Umbilical cord (tissue), 2 donors: ENCODE results near the gene STAMBP. TPM values are rescaled to one million over a fixed set of nuclear protein-coding genes. Genes with fewer than 3 reads are reported as not detected.
"Not testable (repeated sequence)": the region's sequence is repeated elsewhere in the genome, so short reads cannot be mapped to it uniquely, and the experiment has no call there.

Source experiments
- DNase-seq: peaks from one replicate; pipeline ENCODE4 v3.0.0-alpha.2; 2015; ENCODE audit warnings: low spot score
- total RNA-seq: library from RNA; depleted of rRNA; stranded (reverse); fragments of >200 nt; gene quantifications from one replicate; pipeline ENCODE4 v1.2.3, GENCODE V29; 2014; ENCODE audit warnings: low replicate concordance; ENCODE audit not compliant: insufficient read depth

Gene STAMBP
- total RNA-seq, 1 donor from 2014 or later = 29.6 TPM

DNA sequence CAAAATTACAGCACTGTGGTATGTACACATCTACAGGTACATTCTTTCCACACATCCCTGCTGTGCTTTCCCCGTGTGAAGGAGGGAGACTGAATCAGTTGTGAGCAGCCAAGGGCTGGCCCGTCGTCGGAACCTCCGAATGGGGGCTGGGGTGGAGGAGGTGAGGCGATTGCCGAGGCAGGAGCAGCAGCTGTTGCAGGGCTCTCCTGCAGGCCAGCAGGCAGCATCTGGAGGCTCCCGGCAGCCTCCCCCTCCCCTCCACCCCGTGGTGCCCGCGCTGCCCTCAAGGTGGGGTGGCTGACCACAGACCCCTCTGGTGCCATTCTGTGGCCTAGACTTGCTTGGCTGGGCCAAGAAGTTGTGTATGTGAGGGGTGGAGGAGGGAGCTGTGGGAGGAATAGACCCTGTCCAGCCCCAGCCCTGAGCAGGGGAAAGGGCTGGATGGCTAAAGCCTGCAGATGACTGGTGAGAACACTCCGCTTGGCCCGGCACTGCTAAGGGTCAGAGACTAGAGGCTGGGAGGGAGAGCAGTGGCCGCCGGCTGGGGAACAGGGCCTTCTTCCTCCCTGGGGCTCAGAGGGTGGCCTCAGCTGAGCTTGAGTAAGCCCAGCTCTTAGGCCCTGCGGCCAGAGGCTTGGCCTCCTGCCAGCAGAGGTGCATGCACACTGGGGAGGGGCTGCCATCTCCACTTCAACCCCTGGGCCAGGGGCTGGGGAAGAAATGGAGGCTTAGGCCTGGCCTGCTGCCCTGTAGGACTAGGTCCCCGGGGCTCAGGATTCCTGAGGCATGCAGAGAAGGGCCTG is 7.6 kb downstream of the STAMBP start:
- DNase-seq = no peak

- peak; percentile 9 for DNase-seq
Measured at GRCh38 chr2:73837847-73838585, 9.3 kb downstream of the STAMBP start.

GRCh38 chr2:73838889-73839534 is 10.3 kb downstream of the STAMBP start:
- DNase-seq = peak; percentile 54

DNA sequence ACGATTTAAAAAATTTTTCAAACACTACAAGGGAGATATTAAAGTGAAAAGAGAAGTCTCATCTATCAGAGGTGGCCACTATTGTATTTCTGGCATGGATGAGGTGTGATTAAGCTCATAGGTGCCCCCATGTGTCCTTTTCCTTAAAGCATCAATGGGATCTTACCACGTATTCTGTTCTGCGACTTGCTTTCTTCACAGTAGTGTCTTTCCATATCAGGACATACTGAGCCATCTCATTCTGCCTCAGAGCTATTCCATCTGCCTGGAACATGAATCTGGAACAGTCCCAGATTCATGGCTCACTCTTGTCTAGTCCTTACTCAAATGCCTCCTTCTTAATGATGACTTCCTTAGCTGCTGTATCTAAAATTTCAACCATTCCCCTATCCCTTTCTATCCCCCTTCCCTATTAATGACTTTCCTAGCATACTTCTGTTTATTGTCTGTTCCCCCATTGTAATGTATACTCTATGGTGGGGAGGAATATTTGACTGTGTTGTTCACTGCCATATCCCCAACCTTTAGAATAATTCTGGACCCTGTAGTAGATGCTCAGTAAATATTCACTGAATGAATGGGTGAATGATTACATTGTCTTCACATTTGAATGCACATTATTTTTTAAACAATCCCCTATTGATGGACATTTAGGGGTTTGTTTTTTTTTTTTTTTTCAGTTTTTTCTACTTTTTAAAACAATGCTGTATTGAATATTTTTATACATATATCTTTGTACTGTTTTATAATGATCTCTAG is 11.1 kb downstream of the STAMBP start:
- DNase-seq = peak; percentile 18

DNA sequence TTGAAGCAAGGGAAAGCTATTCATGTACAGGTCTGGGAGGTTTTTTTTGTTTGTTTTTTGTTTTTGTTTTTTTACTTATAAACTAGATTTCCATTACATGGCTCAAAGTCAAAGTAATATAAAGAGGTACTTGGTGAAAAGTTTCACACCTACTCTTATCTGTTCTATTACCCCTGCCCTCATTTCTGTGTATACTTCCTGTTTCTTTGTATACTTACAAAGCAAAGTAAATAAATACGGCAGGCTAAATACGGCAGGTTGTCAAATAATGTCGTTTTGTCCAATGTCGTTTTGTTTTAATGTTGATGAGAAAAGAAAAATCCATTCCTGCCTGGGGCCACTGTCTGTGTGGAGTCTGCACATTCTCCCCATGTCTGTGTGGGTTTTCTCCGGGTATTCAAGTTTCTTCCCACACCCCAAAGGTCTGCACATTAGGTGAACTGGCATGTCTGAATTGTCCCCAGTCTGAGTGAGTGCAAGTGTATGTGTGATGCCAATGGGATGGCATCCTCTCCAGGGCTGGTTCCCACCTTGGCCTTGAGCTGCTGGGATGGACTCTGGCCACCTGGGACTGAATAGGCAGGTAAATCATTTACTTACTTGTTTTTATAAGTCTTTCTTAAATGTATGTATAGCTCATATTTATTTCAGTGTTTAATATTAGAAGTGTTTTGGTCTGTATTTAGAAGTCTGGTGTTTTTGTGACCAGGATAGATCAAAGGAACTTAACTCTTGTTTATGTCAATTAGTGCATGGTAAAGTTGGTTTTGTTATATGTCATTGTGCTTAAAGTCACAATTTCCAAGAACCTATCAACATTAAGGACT is 13.4 kb downstream of the STAMBP start:
- DNase-seq = no peak

GRCh38 chr2:73842739-73843019 is 13.9 kb downstream of the STAMBP start:
- no peak for DNase-seq

DNA sequence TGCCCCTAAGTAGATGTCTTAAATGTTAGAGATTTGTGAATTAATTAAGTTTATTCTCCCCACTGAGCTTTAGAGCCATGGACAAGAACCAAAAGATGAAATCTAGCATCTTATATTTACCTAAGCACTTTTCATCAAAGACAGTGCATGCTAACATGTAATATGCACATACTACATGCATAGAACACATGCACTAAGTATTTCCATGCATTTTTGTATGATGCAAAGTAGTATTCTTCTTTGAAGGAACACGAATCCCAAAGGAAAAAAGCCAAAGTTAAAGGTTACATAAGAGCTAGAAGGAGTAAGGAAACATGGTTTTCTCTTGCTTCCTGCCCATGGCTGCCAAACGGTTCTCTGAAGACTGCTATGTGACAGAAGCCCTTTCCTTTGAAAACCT is 15.3 kb downstream of the STAMBP start:
- DNase-seq = no peak

GRCh38 chr2:73850009-73850408 is 21.2 kb downstream of the STAMBP start:
- no peak for DNase-seq

DNA sequence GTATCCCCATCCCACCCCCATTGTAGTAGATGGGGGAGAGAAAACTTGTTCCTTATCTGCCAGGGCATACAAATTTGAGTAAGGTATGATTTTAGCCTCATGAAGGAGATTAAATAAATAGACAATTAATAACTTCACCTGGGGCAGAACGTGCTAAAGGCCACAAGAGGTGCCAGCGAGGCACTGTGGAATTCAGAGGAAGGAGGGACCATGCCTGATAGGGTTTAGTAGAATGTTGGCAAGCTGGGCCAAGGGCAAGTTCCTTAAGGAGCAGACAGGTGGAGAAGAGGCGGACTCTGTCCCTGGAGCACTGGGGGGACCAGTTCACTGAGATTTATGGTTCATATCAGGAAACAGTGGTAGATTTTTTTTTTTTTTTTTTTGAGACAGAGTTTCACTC is 22.5 kb downstream of the STAMBP start:
- no peak for DNase-seq

DNA sequence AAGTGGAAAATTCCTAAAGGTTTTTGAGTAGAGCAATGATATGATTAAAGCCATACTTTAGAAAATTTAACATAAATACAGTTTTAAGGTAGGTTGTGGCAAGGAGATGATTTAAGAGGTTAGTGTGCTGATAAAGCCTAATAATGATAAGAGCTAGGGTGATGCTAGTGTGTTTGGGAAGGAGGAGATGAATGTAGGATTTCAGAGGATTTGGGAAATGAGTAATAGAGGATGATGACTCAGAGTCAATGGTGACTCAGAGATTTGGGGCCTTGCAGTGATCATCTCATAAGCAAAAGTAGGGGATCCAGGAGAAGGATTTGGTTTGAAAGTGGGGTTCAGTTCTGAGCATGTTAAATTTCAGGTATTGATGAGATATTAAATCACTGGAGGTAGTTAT is 23.3 kb downstream of the STAMBP start:
- peak; percentile 91 for DNase-seq

DNA sequence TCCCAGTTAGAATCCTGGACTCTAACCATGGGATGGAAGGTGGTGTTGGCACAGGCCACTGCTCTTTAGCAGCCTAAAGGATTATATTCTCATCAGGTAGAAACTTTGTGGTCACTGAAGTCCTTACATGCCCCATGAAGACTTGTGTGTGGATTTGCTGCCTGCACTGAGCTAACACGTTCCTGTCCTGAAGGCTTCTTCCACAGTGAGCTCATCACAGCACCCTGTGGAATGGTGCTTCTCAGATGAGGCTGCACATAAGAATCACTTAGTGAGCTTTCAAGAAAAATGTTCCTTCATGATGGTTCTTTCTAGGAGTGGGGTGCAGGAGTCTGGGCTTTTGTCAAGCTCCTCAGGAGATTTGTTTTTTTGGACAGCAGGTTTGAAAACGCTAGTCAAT is 26.8 kb downstream of the STAMBP start:
- DNase-seq = no peak

GRCh38 chr2:73856214-73856613 is 27.5 kb downstream of the STAMBP start:
- DNase-seq = no peak

- peak; percentile 42 for DNase-seq
Measured at GRCh38 chr2:73859721-73860586, 31.2 kb downstream of the STAMBP start.

DNA sequence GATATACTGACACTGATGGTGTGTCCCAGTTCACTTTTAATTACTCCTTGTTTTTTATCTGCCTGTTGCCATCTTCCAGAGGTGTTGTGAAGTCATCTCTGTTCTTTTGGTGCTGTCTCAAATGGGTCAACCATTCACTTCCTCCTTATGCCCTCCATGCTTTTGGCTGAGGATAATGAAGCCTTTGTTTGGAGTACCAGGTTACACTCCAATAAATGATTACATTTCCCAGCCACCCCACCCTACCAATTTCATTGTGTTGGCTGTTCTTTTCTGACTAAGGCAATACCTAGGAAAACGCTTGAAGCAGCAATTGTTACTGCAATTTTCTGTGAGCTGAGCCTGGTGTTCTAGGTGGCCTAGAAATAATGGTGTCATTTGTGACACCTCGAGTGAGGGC is 34.2 kb downstream of the STAMBP start:
- no peak for DNase-seq

DNA sequence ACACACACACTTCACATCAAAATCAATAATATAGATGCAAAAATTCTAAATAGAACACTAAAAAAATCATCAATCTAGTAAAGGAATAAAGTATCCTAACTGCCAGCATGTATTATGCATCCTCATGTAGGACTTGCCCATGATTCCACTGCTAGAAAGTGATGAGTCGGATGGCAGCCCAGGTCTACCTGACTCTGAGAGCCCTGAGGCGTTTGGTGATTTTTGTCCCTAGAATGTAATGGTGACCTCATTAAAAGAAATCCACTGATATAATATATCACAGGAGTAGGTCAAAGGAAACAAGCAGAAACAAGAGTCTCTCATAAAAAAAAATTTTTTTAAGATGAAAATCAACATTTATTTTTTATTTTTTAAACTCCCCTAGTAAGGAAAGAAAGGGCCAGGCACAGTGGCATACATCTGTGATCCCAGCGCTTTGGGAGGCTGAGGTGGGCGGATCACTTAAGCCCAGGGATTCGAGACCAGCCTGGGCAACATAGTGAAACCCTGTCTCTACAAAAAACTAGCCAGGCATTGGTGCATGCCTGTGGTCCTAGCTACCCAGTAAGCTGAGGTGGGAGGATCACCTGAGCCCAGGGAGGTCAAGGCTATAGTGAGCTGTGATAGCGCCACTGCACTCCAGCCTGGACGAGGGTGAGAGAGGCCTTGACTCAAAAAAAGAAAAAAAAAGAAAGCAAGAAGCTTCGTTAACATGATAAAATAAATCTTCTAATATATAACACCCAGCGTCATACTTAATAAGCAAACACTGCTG is 39.6 kb downstream of the STAMBP start:
- no peak for DNase-seq

DNA sequence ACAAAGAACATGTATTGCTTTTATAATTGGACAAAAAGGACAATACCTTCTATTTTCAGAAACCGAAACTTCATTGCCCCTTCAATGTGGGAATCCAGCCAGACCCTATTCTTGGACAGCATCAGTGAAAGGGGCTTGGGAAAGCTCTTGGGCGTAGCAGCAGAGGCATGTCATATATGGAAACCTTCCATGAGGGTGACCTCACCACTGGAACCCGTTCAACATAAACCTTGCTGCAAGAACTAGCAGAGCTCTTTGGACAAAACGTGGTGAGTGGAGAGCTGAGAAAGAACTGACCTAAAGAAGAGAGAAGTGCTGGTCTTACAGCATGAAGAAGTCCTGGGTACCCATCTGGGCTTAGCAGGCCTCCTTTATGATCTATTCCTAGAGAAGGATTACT is 41.3 kb downstream of the STAMBP start:
- DNase-seq = peak; percentile 94

DNA sequence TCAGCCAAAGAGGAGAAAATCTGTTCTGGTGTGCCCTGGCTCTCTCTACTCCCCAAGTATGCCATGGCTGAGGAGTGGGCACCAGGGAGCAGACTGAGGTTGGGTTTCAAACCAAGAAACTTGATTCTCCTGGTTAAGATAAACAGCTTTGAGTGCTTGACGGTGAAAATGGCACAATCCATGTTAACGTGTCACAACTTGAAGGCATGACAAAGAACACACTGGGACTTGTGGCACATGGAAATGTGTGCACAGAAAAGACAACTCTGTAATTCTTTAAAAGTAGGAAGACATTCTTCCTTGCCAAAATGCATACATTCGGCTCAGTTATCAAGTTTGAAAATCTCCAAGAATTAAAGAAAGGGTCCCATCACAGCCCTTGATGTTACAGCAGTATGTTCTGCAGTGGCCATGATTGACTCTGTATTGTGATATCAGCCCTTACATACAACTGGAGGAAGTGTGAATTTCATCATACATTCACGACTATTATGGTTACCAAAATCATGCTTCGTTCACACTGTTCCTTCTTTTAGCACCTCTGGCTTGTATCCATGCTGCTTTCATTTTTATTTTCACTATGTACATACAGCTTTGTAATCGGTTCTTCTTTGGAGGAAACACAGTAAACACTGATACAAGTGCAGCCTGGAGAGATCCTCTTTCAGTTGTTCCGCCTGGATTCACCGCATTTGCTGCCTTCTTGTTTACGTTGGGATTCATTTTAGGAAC is 48.5 kb downstream of the STAMBP start:
- DNase-seq = no peak

DNA sequence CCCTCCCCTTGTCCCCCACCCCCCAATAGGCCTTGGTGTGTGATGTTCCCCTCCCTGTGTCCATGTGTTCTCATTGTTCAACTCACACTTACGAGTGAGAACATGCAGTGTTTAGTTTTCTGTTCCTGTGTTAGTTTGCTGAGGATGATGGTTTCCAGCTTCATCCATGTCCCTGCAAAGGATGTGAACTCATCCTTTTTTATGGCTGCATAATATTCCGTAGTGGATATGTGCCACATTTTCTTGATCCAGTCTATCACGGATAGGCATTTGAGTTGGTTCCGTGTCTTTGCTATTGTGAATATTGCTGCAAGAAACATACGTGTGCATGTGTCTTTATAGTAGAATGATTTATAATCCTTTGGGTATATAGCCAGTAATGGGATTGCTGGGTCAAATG is 49.2 kb downstream of the STAMBP start:
- not testable (repeated sequence) for DNase-seq

- no peak for DNase-seq
Measured at GRCh38 chr2:73885406-73885805, 56.6 kb downstream of the STAMBP start.
